OCI-M2 (cell line): ENCODE results near the gene EBLN2.
"Not testable (repeated sequence)": the region's sequence is repeated elsewhere in the genome, so short reads cannot be mapped to it uniquely, and the experiment has no call there.

ENCODE experiments used
- DNase-seq: peaks from one replicate; lab custom pipeline; 2025; ENCODE audit not compliant: unreplicated experiment; lab: John Stamatoyannopoulos, UW

Gene EBLN2

DNA sequence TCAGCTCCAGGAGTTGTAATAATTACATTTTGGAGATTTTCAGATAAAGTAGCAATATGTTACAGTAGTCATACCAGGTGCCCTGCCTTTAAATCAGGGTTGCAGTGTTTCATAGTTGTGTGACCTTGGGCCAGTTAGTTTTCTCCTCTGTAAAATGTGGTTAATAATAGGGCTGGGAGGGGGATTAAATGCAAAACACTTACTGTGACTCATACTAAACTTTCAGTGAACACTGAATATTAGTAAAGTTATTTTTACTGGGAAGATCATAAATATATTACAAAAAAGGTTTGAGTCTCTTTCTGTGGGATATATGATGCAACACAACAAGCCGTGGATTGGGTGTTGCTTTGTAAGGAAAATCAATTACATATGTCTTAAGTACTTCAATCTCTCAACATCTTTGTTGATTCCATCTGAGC lies 1.1 kb upstream of the EBLN2 start:
- DNase-seq = no peak

DNA sequence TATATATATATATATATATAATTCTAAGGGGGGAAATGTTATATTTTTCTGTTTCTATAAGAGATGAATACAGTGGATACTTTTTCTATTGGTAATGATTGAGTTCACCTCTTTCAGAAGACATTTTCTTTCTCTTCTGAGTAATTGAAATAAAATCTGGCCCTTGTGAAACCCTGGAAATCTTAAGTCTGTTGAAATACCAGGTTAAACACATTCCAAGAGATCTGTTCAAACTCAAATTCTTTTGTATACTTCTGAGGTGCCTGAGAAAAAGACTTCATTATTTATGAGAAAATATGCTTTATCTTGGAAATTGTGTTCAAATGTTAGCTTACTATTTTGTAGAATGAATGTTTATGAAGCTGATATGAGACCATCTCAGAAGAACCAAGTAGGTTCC lies 4.8 kb downstream of the EBLN2 start:
- not testable (repeated sequence) for DNase-seq

DNA sequence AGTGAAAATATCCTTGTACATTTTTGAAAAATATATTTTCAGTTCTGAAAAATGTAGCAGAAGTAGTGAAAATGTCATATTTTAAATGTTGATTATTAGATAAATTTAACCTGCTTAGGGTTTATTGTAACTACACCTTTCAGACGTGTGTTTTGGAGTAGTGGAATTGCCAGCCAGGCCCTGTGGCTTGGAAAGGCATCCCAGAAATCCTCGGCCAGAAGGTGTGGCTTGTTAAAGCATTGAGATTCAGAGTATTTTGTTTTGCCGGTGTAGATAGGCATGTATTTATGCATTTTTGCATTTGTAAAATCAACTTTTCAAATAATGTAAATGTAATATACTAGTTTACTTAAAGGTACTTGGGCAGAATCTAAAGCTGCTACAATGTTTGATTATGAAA lies 7.0 kb downstream of the EBLN2 start:
- no peak for DNase-seq

DNA sequence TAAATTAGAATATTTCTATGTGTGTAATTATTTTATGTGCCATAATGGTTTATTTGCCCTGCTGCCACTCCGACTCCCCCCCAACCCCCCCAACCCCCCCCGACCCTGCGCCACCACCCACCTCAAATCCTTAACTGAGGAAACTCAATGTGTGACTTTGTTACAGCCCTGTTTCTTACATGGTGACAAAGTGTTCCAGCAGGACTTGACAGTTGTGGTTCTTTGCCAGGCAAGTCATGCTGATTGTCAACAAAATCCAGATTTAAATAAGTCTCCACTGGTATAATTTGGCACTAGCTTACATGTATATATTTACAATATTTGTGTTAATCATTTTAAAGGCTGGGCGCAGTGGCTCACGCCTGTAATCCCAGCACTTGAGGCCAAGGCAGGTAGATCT lies 7.7 kb downstream of the EBLN2 start:
- DNase-seq = no peak

DNA sequence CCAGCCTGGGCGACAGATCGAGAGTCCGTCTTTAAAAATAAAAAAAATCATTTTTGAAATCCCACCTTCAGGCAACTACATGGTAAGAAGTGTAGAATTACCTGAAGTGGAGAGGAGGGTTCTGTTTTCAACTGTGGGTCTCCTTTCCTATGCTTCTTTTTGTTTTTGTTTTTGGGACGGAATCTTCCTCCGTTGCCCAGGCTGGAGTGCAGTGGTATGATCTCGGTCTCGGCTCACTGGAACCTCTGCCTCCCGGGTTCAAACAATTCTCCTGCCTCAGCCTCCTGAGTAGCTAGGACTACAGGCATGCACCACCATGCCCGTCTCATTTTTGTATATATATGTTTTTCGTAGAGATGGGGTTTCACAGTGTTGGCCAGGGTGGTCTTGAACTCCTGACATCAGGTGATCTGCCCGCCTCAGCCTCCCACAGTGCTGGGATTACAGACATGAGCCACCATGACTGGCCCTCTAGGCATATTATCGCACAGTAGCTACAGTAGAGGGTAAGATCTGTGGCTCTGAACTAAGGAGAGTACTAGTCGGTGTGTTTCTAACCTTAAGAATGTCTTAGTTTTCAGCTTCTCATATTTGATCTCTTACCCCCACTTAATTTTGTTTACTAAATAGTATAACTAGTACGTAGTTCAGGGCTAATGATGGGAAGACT lies 8.5 kb downstream of the EBLN2 start:
- DNase-seq = no peak

DNA sequence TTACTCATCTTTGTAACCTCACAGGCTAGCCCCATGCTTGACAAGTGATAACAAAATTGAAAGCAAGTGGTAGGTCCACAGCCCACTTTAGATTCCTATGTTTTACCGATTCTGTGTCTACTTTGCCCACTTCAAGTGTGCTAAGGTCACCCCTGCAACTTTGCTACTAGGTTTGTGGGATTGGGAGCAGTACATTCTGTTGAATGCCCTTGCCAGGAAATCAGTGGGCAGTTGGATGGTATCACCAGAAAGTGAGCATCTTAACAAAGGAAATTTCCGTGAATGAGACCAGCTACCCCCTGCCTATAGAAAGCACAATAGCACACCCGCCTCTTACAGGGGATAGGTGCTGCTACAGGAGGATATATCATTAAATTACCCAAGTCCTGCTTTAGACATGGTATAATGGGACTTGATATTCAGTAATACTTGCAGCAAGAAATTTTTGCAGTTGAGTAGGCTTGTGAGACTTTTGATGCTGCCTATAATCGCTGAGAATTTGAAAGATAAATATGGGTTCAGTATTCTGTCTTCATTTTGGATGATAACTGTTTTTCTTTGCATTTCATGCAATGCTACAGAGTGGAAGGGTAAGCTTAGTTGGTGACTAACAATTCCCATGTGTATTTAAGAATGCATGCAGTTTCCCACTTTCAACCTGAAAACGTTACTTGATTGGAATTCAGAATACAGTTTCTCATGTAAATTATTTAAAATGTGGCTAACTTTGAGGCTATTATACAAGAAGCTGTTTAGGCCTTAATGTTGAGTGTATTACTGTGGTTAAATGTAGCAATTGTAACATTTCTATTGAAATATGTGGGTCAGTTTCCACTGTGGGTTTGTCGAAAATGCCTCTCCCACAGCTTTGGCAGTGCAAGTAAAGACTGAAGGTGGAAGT lies 9.5 kb downstream of the EBLN2 start:
- no peak for DNase-seq

DNA sequence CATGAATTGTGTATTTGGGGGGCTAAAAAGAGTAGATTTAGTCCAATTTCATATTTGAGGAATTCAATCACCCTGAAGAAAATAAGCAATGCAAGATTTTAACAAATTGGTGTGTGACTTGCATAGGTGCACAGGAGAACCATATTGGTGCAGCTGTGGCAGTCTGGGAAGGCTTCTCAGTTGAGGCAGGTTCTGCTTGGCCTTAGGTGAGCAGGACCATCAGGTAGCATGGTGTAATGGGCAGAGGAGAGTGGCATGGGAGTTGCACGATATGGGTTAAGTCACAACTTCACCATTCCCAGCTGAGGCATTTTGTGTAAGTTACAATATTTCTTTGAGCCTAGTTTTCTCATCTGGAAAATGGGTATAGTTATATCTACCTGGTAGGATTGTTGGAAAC lies 10.5 kb downstream of the EBLN2 start:
- no peak for DNase-seq

DNA sequence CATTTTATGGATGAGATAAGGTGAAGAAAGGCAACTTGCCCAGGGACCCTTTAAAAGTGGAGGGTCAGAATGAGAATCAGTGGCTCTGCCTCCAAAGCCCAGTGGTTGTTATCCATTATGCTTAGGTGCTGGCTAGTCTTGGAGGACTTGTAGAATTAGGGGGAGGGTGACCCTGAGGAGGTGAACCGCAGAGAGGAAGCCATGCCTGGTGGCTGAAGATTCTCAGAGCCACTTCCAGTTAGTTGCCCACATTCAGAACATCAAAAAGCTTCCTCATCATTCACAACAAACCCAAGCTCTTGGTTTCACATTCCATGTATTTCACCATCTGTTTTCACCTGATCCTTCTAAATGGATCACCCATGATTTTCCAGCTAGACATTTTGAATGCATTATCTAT lies 11.2 kb downstream of the EBLN2 start:
- DNase-seq = no peak

DNA sequence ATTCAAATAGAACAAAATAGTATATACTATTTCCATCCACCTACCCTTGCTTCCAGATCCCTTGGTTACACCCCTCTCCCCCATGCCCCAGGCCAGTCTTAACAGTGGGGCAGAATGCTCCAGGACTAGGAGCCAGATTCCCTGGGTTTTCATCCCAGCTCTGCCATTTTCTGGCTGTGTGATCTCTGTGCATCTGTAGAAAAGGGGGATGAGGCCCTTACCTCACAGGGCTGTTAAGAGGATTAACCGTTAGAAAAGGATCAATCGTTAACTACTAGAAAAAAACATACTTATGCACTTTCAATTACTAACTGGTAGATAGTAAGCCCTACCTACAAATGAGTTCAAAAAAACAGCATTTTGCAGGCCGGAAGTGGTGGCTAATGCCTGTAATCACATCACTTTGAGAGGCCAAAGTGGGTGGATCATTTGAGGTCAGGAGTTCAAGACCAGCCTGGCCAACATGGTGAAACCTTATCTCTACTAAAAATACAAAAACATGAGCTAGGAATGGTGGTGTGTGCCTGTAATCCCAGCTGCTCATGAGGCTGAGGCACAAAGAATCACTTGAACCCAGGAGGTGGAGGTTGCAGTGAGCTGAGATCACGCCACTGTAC lies 11.7 kb downstream of the EBLN2 start:
- DNase-seq = no peak

DNA sequence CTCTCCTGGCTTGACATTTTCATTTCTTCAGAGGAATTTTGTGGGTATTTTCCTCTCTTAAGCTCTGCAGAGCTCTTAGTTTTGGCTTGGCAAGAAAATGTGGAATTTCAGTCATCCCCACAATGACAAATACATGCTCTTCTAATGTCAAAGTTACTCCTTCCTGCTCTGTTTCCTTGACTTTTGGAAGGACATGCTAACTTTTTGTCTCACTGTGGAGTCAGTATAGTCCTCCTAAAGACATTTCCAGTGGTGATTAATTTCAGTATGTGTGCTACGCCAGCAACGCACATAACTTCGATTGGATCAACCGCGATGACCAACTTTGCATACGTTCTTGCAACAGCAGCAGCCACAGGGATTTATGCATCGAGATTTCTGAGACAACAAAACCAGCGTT lies 13.3 kb downstream of the EBLN2 start:
- DNase-seq = no peak

DNA sequence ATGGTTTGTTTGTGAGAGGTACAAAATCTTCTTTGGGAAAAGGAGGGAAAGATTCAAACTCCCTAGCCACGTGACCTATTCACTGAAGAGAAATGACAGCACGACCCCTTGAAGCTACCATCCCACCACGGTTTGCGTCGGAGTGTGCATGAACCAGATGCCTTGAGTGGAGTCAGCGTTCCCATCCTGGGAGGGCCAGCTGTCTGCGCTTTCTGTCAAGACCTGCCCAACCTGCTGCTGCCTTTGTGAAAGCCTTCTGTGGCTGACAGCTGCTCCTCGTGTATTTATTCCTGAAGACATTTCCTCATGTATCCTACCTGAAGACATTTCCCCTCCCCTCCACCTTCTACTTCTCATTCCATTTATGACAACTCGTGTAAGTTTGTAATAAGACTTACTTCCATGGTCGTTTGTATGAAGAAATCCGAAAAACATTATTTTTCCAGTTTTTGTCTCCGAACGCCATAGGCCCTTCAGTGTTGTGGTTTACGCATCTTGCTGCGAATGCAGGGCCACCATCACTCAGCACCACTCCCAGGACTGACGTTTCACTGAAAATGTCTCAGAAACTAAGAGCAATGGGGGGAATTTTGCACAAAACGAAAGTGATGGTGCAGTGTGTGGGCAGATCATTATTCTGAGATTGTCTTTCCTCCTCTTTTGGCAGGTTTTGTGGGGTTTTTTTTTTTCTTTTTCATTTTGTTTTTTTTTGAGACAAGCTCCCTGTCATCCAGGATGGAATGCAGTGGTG lies 18.9 kb downstream of the EBLN2 start:
- DNase-seq = no peak

DNA sequence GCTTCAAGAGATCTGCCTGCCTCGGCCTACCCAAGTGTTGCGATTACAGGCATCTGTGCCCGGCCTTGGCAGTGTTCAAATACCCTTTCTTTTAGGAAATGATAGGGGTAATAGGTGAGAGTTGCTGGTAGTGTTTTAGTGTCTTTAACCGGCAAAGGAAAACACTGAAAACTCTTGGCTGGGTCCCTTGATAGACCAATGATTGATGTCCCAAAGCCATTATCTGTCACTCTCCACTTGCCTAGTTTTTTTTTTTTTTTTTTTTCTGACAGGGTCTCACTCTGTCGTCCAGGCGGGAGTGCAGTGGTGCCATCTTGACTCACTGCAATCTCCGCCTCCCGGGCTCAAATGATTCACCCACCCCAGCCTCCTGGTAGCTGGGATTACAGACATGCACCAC lies 19.7 kb downstream of the EBLN2 start:
- DNase-seq = no peak

DNA sequence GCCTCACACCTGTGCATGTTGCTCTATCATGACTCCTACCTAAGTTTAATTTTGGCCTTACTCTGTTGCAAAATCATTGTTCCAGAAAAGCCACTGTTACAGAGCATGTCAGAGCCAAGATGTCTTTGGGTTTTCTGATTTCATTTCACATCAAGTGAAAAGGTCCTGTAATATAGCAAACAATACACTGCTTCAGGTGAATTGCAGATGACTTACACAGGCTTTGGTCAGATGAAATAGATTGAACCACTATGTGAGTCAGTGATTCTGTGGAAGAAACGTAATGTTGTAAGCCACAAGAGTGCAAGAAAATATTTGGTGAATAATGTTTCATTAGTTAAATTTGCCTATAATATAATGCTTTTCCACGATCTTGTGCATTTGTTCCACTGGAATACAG lies 22.7 kb downstream of the EBLN2 start:
- no peak for DNase-seq

DNA sequence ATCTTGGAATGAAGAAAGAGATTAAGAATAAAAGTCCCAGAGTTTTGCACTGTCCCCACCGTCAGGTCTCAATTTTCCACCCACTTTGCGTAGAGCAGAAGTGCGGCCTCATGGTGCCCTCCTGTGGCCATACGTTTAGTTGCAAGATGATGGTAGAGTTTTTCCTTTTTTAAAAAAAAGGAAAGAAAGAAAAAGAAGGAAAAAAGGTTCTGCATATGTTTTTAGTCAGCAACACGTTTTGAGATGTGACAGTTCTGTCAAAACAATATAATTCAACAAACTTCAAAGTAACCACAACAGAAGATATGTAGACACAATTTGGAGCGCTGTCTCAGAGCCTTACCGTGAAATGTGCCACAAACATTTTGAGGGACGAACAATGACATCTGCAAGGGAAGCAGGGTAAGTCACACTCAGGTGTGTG lies 24.6 kb downstream of the EBLN2 start:
- no peak for DNase-seq

DNA sequence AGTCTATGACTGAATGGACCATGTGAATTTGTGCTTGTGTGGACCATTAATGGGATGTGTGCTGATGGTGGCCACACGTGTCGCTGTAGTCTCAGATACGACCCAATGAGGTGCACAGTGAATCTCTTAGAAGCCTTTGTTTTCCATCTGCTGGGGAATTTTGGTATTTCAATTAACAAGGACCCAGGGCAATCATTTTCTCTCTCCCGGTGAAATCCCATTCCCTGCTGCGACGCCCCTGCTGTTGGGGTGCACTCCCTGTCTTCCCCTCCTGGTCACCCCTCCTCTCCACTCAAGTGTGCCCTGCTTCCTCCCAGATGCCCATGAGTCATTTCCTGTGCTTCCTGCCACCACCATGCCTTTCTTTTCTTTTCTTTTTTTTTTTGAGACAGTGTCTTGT lies 32.7 kb downstream of the EBLN2 start:
- no peak for DNase-seq

DNA sequence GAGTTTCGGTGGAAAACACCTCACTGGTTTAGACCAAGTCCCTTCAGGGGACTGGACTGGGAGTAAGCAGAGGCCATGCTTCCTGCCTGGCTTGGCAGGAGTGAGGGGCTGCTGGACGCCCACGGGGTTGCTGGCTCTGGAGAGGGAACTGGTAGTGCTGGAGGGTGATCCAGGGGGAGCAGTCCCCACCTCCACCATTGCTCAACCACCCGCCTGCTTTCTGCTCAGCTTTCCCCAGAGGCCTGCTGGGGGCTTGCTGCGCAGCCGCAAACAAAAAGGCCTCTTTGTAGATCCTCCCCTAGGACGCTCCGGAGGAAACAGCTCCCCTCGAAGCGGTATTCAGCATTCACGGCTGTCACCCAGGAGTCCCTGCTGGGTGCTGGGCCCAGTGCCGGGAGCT lies 33.5 kb downstream of the EBLN2 start:
- DNase-seq = no peak

DNA sequence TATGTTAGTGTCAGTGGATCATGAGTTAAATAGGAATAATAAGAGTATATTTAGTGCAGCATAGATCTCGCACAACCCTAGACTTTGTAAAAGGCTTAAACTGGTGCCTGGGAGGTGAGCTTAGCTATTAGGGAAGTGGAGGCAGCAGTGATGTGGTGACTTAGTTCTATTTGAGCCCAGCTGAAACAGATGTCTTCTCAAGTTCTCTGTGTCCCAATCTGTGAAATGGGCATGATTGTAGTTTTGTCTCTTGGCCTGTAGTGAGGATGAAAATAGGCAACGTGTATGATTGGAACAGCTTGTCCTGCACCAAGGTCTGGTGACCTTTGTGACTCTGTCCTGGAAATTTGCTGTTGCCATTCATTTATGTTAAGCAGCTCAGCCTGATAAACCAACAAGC lies 34.7 kb downstream of the EBLN2 start:
- no peak for DNase-seq

DNA sequence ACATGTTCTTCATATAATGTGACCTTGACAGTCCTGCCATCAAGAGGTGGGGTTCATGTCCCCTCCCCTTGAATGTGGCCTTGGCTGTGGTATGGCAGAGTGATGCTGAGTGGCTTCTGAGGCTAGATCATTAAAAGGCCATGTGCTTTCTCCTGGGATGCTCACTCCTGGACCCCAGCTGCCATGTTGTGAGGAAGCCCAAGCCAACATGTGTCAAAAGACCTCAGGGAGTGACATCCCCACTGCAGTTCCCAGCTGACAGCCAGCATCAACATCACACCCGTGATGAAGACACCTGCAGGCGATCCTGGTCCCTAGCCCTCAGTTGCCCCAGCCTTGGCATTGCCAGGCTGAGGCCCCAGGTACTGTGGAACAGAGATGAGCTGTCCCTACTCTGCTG lies 36.6 kb downstream of the EBLN2 start:
- no peak for DNase-seq

DNA sequence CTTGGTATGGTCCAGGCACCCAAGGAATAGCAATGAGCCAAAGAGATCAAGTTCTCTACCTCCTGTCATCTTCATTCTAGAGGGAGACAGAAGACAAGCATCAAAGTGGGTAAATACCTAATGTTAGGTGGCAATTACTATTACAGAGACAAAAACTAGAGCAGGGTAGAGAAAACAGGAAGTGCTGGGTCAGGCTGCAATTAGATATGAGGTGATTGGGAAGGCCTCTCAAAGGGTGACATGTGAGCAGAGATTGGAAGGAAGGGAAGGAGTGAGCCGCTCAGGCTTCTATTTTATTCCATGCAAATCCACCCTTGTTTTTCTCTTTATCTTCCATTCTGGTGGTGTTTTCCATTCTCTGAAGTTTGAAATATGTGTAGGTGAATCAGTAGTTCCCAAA lies 37.4 kb downstream of the EBLN2 start:
- DNase-seq = no peak

DNA sequence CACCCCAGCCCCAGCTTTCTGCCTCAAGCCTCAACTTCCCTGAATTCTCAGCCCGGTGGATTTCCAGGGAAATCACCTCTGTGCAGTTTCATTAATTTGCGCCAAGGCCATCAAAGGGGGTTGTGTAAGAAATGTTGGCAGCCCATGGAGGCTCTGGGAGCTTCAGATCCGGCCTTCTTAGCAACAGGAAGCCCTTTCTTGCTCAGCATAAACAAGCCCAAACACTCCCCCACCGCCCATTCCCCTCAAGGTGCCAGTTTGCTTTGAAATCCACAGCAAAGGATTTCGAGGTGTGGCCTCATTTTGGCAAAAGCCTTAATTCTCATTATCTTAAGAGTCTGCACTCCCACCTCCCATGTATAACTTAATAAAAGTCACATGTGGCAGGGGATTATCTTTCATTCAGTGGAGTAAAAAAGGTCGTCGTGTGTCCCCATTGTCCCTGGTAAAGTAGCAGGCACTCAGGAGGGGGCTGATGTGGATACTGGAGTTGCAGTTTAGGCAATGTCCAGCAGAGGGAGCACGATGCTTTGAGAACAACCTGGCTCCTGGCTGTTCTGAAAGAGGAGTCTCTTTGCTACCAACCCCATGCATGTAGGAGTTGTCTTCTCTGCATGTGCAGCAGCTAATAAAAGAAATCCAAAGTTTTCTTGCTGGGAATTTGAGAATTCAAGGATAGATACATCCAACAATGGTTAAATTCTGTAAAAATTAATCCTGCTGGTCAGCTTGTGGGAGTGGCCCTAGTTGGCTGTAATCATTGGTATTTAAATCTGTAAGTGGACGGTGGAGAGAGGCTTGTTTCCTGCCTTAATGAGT lies 39.5 kb downstream of the EBLN2 start:
- peak; percentile 19 for DNase-seq

DNA sequence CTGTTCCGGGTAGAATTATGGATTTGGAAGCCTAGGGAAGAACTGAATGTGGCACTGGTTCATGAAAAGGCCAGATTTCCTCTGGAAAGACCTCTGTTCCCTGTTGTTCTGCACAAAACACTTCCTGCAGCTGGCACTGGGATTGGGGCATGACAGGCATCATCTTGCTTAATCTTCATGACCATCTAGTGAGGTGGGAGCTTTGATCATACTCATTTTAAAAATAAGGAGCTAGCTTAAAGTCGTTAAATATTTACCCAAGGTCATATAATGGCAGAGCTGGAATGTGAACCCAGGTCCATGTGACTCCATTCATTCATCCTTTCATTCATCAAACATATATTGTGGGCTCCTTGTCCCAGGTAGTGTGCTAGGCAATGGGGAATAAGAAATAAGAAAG lies 40.4 kb downstream of the EBLN2 start:
- DNase-seq = no peak
